CD4-positive, alpha-beta memory T cell (primary cell): ENCODE data around the gene FSD1L. TPM values are rescaled to one million over a fixed set of nuclear protein-coding genes. Genes with fewer than 3 reads are reported as not detected.
"Not testable (repeated sequence)": the region's sequence is repeated elsewhere in the genome, so short reads cannot be mapped to it uniquely, and the experiment has no call there.

Experiments used
- CTCF ChIA-PET: fragments of 350-600 bp; sonication (Branson Sonifier 250); formaldehyde crosslinking; loops from one replicate; lab custom pipeline; 2021; ENCODE audit warnings: inconsistent platforms; ENCODE audit not compliant: partially characterized antibody; lab: Charles Lee
- POLR2A ChIA-PET: fragments of 350-600 bp; sonication (Branson Sonifier 250); formaldehyde crosslinking; loops from one replicate; lab custom pipeline; 2021; ENCODE audit not compliant: partially characterized antibody; lab: Charles Lee
- DNase-seq, 5 donors: peaks; one replicate each; pipeline versions ENCODE4 v3.0.0 to v3.0.0-alpha.2; 2020 to 2022; ENCODE audit warnings: mixed read lengths in 1 of 5
- H3K27ac ChIP-seq: one replicate; pipeline ENCODE4 v1.7.0; 2013; ENCODE audit warnings: low read depth, low read length
- H3K27me3 ChIP-seq: 2 replicates; pipeline ENCODE4 v1.7.0; 2013; ENCODE audit warnings: mild to moderate bottlenecking, low read length, moderate library complexity; ENCODE audit not compliant: insufficient read depth
- H3K36me3 ChIP-seq: 2 replicates; pipeline ENCODE4 v1.7.0; 2013; ENCODE audit warnings: mild to moderate bottlenecking, low read length, moderate library complexity; ENCODE audit not compliant: insufficient read depth
- H3K4me1 ChIP-seq: 2 replicates; pipeline ENCODE4 v1.7.0; 2013; ENCODE audit warnings: mild to moderate bottlenecking, low read length, moderate library complexity; ENCODE audit not compliant: insufficient read depth
- H3K4me3 ChIP-seq, 2 donors: one replicate each; pipeline ENCODE4 v1.7.0; 2013; ENCODE audit warnings: low read length in 2 of 2, mild to moderate bottlenecking in 1 of 2
- H3K9me3 ChIP-seq, 2 donors: one replicate each; pipeline ENCODE4 v1.7.0; 2013; ENCODE audit warnings: low read length in 2 of 2, control low read depth in 1 of 2; ENCODE audit not compliant: control insufficient read depth in 1 of 2
- H3K27ac Mint-ChIP-seq, 7 donors: one replicate each; pipeline ENCODE4 v1.8.0; 2020 to 2021; ENCODE audit warnings: mixed read lengths in 7 of 7, mild to moderate bottlenecking in 6 of 7, inconsistent platforms in 3 of 7, moderate library complexity in 3 of 7
- H3K27me3 Mint-ChIP-seq, 2 donors: one replicate each; pipeline ENCODE4 v1.8.0; 2020 to 2021; ENCODE audit warnings: mixed read lengths in 2 of 2
- H3K36me3 Mint-ChIP-seq, 2 donors: one replicate each; pipeline ENCODE4 v1.8.0; 2020 to 2021; ENCODE audit warnings: mixed read lengths in 2 of 2, inconsistent platforms in 1 of 2, mild to moderate bottlenecking in 1 of 2
- H3K4me1 Mint-ChIP-seq, 4 donors: one replicate each; pipeline ENCODE4 v1.8.0; 2020 to 2021; ENCODE audit warnings: mixed read lengths in 4 of 4, mild to moderate bottlenecking in 1 of 4
- H3K4me3 Mint-ChIP-seq, 8 donors: one replicate each; pipeline ENCODE4 v1.8.0; 2020 to 2021; ENCODE audit warnings: mixed read lengths in 8 of 8, mild to moderate bottlenecking in 7 of 8, moderate library complexity in 6 of 8, inconsistent platforms in 3 of 8
- H3K9me3 Mint-ChIP-seq, 8 donors: one replicate each; pipeline ENCODE4 v1.8.0; 2020 to 2021; ENCODE audit warnings: mixed read lengths in 8 of 8, mild to moderate bottlenecking in 5 of 8, inconsistent platforms in 3 of 8, moderate library complexity in 1 of 8
- intact Hi-C: fragments of 100-400 bp; cut with micrococcal nuclease; formaldehyde crosslinking; loops from one replicate; pipeline ENCODE4 v1.15.1; 2023
- polyA plus RNA-seq, 2 donors: library from polyadenylated mRNA; unstranded; fragments of 300-500 nt; fragmentation: Illumina TruSeq; gene quantifications; one replicate each; pipeline ENCODE4 v1.2.3, GENCODE V29; 2021
- total RNA-seq, 2 experiments: library from RNA; stranded (reverse); gene quantifications; one replicate each; pipeline ENCODE4 v1.2.3, GENCODE V29; 2021

FSD1L gene
- total and polyA plus RNA-seq, 4 experiments from 2014 or later, result 1.2 to 2.0 (median 1.6) TPM

DNA sequence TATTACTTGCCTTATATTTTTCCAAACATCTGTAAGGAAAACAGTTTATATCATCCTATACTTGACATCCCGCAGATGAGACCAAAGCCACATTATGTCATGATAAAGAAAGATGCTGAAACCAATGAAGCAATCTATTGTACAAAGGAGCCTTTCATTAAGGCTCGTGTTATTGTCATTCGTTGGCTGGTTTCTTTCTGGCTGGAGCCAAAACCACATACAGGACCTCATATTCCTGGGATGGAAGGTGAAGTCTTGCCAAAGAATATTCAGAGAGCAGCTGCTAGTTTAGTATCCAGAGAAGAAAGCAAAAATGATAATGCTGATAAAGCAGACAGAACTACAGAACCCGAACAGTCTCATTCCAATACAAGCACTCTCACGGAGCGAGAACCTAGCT, 73.2 kb downstream of the FSD1L start:
- H3K36me3 ChIP-seq, H3K27me3 Mint-ChIP-seq, H3K4me3 Mint-ChIP-seq, CTCF ChIA-PET, H3K27me3 ChIP-seq, DNase-seq, H3K4me3 ChIP-seq, H3K27ac Mint-ChIP-seq, H3K4me1 Mint-ChIP-seq, H3K4me1 ChIP-seq, POLR2A ChIA-PET, H3K27ac ChIP-seq, intact Hi-C loops, H3K36me3 Mint-ChIP-seq, H3K9me3 Mint-ChIP-seq, H3K9me3 ChIP-seq: not testable (repeated sequence)

DNA sequence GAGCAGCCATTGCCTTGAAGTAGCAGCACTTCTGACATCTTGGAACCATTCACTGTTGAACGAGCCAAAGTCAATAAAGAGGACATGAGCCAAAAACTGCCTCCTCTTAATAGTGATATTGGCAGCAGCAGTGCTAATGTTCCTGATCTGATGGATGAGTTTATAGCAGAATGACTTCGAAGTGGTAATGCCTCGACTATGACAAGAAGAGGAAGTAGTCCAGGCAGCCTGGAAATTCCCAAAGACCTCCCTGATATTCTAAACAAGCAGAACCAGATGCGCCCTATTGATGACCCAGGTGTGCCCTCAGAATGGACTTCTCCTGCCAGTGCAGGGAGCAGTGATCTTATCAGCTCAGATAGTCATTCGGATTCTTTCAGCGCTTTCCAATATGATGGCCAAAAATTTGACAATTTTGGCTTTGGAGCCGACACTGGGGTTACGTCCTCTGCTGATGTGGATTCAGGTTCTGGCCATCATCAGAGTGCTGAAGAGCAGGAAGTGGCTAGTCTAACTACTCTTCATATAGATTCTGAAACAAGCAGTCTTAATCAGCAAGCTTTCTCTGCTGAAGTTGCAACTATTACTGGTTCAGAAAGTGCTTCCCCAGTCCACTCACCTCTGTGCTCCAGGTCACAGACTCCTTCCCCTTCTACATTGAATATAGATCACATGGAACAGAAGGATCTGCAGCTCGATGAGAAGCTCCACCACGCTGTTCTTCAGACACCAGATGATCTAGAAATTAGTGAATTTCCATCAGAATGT, 75.0 kb downstream of the FSD1L start:
- H3K4me3 ChIP-seq, result not testable (repeated sequence)

DNA sequence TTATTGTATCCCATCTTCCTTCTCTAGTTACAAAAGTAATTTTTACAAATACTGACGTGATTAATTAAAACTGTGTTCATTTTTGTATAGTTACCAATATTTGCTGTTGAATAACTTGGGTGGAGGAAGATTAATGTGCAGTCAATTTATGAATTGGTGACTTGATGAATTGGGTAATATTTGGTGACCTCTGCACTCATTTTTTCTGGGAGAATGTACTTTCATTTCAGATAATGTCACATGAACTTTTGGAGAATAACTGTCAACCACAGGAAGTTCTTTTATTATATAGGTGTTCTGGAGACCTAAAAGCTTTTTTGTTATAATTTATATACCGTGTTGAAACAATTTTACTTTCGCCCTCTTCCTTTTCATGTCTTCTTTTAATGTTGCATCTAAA, 83.7 kb downstream of the FSD1L start:
- H3K27ac ChIP-seq, result no peak overlapping the region
- no peaks in the 10 kb centered on the region for H3K27me3 ChIP-seq
- H3K36me3 Mint-ChIP-seq, result peaks cover 1 to 5% of the 10 kb centered on the region in 2 donors
- no peaks in the 10 kb centered on the region for H3K27me3 Mint-ChIP-seq
- no peaks in the 10 kb centered on the region for H3K4me1 ChIP-seq
- no peak overlapping the region for H3K4me3 ChIP-seq
- CTCF ChIA-PET, result no interaction called here
- intact Hi-C loops, result no loop called here
- POLR2A ChIA-PET, result no interaction called here
- H3K9me3 Mint-ChIP-seq, result peaks cover 0 to 8% (median 3%) of the 10 kb centered on the region in 8 donors
- no peaks in the 10 kb centered on the region for H3K36me3 ChIP-seq
- H3K4me3 Mint-ChIP-seq, result no peak overlapping the region
- H3K9me3 ChIP-seq, result no peaks in the 10 kb centered on the region
- peak overlapping the region in 1 of 7 donors; percentile 61 for H3K27ac Mint-ChIP-seq
- DNase-seq, result no peak
- peaks cover 0 to 10% (median 8%) of the 10 kb centered on the region in 4 donors for H3K4me1 Mint-ChIP-seq

More for the DNA sequence above, 75.0 kb downstream of the FSD1L start:
- H3K36me3 Mint-ChIP-seq, H3K9me3 Mint-ChIP-seq, H3K27ac ChIP-seq, intact Hi-C loops, H3K4me3 Mint-ChIP-seq, H3K9me3 ChIP-seq, POLR2A ChIA-PET, CTCF ChIA-PET, H3K36me3 ChIP-seq, H3K4me1 ChIP-seq, H3K27me3 ChIP-seq, DNase-seq, H3K27ac Mint-ChIP-seq, H3K4me1 Mint-ChIP-seq, H3K27me3 Mint-ChIP-seq: not testable (repeated sequence)

DNA sequence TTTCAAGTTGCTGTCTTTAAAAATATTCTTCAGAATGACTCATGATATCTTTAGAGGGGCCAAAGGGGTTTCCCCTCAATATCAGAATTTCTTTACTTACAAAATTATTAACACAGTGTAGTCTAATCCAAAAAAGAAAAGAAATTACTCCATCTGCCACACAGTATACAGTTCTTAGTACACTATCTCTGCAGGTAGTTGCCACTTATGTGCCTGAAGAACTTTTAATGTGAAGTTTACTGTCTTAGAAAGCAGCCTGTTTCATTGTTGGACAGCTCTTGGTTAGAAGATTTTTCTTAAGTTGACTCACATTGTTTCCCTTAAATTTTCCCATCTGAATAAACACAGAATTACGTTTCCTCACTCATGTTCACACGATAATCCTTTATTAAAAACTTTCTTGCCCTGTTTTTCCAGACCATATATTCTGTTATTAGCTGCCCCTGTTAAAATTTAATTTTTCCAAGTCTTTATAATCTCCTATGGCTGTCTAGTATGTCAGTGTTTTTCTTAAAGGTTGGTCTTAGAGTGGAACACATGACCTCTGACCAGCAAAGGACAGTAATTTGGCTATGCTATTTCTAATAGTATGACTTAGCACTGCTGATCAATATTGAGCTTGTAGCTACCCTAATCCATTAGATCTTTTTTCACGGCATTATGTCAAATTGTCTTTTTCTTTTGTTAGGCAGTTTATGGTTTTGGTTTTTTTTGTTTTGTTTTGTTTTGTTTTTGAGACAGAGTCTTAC, 88.3 kb downstream of the FSD1L start:
- POLR2A ChIA-PET, result no interaction called here
- Histone ChIP-seq H3K9me3 (no peaks in the 10 kb centered on the region), H3K4me3 (no peak overlapping the region), H3K27ac (no peak overlapping the region), H3K27me3 (no peaks in the 10 kb centered on the region), H3K36me3 (no peaks in the 10 kb centered on the region), H3K4me1 (no peaks in the 10 kb centered on the region)
- H3K27ac Mint-ChIP-seq, result no peak overlapping the region
- no peak overlapping the region for H3K4me3 Mint-ChIP-seq
- no peak for DNase-seq
- CTCF ChIA-PET, result no interaction called here
- no peaks in the 10 kb centered on the region for H3K36me3 Mint-ChIP-seq
- peaks cover 0 to 8% (median 7%) of the 10 kb centered on the region in 4 donors for H3K4me1 Mint-ChIP-seq
- intact Hi-C loops, result no loop called here
- H3K9me3 Mint-ChIP-seq, result no peaks in the 10 kb centered on the region
- no peaks in the 10 kb centered on the region for H3K27me3 Mint-ChIP-seq

DNA sequence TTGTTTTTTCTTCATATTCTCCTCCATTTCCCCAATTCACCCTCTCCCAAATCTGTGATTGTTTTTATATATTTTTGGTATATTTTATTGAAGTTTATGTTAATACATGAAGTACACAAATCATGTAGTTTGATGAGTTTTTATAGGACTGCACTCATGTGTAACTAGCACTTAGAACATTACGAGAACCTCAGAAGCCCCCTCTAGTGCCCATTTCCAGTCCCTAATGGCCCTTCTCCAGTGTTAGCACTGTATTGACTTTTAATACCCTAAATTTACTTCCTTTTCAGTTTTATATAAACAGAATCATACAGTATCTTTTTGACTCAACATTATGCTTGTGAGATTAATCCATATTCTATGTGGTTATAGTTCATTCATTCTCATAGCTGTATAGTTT, 91.6 kb downstream of the FSD1L start:
- Histone ChIP-seq H3K27ac (no peak overlapping the region), H3K4me3 (no peak overlapping the region), H3K4me1 (no peaks in the 10 kb centered on the region), H3K36me3 (no peaks in the 10 kb centered on the region), H3K27me3 (no peaks in the 10 kb centered on the region), H3K9me3 (no peaks in the 10 kb centered on the region)
- CTCF ChIA-PET, result no interaction called here
- intact Hi-C loops, result no loop called here
- Mint-ChIP-seq H3K27ac (no peak overlapping the region), H3K4me1 (no peaks in the 10 kb centered on the region), H3K27me3 (no peaks in the 10 kb centered on the region), H3K36me3 (no peaks in the 10 kb centered on the region), H3K9me3 (no peaks in the 10 kb centered on the region), H3K4me3 (no peak overlapping the region)
- POLR2A ChIA-PET, result no interaction called here
- DNase-seq, result no peak

DNA sequence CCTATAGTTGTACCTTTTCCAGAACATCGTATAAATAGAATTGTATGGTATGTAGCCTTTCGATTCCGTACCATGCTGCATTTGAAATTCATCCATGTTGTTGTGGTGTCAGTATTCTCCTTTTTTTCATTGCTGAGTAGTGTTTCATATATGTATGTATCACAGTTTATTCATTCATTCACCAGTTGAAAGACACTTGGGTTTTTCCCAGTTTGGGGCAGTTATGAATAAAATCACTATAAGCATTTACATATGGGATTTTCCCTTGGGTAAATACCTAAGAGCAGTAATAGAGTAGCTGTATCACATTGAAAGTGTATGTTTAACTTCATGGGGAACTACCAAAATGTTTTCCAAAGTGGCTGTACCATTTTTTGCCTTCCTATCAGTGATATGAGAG, 94.0 kb downstream of the FSD1L start:
- no peaks in the 10 kb centered on the region for H3K4me1 ChIP-seq
- DNase-seq, result no peak
- POLR2A ChIA-PET, result no interaction called here
- no peak overlapping the region for H3K4me3 Mint-ChIP-seq
- no peak overlapping the region for H3K27ac ChIP-seq
- H3K27ac Mint-ChIP-seq, result no peak overlapping the region
- H3K4me3 ChIP-seq, result no peak overlapping the region
- H3K9me3 ChIP-seq, result no peaks in the 10 kb centered on the region
- no peaks in the 10 kb centered on the region for H3K27me3 ChIP-seq
- CTCF ChIA-PET, result no interaction called here
- H3K36me3 Mint-ChIP-seq, result no peaks in the 10 kb centered on the region
- H3K4me1 Mint-ChIP-seq, result no peaks in the 10 kb centered on the region
- intact Hi-C loops, result no loop called here
- no peaks in the 10 kb centered on the region for H3K36me3 ChIP-seq
- no peaks in the 10 kb centered on the region for H3K27me3 Mint-ChIP-seq
- H3K9me3 Mint-ChIP-seq, result no peaks in the 10 kb centered on the region

DNA sequence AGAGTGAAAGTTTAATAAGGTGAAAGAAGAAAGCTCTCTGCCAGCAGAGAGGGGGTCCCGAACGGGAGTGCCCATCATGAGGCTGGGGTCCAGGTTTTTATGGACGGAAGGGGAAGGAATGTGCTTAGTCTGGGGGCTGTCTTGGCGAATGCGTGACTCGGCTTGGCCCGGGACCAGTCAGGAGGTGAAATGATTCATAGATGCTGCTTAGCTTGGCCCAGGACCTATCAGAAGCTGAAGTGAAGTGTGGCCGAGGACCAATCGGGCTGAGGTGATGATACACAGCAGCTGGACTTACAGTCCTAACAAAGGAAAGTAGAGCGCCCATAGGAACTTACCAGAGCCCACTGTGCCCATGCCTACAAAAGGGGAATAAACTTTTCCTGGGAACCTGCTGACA, 106.2 kb downstream of the FSD1L start:
- Mint-ChIP-seq H3K4me3 (no peak overlapping the region), H3K9me3 (peaks cover 0 to 2% (median 0%) of the 10 kb centered on the region in 8 donors), H3K36me3 (peaks cover 0 to 10% of the 10 kb centered on the region in 2 donors), H3K27me3 (no peaks in the 10 kb centered on the region), H3K4me1 (peaks cover 10 to 17% (median 14%) of the 10 kb centered on the region in 4 donors), H3K27ac (no peak overlapping the region)
- Histone ChIP-seq H3K4me3 (no peak overlapping the region), H3K4me1 (peaks cover 8% of the 10 kb centered on the region), H3K36me3 (no peaks in the 10 kb centered on the region), H3K9me3 (no peaks in the 10 kb centered on the region), H3K27me3 (no peaks in the 10 kb centered on the region), H3K27ac (no peak overlapping the region)
- intact Hi-C loops, result loop anchor here (10.0 kb wide), 1 partner anchor 169 kb away; no protein-coding TSS in a partner anchor
- DNase-seq, result no peak
- ChIA-PET POLR2A (no interaction called here), CTCF (no interaction called here)
